Sigmoid colon (tissue), 7 donors: ENCODE data around the gene SLC46A1. TPM values are rescaled to one million over a fixed set of nuclear protein-coding genes. Genes with fewer than 3 reads are reported as not detected.

ENCODE experiments used
- DNase-seq: peaks from one replicate; pipeline ENCODE4 v3.0.0-alpha.2; 2019
- H3K27ac ChIP-seq, 4 donors: fragments of 200-600 bp; sonication (generic); one replicate each; pipeline ENCODE4 v1.5.1; 2016 to 2019; ENCODE audit warnings: mild to moderate bottlenecking in 1 of 4
- H3K27me3 ChIP-seq, 3 donors: fragments of 200-600 bp; sonication (generic); one replicate each; pipeline ENCODE4 v1.5.1; 2019; ENCODE audit warnings: mild to moderate bottlenecking in 1 of 3
- H3K36me3 ChIP-seq, 4 donors: fragments of 200-600 bp; sonication (generic); one replicate each; pipeline ENCODE4 v1.5.1; 2016 to 2019
- H3K4me1 ChIP-seq, 4 donors: fragments of 200-600 bp; sonication (generic); one replicate each; pipeline ENCODE4 v1.5.1; 2017 to 2019
- H3K4me3 ChIP-seq, 4 donors: fragments of 200-600 bp; sonication (generic); one replicate each; pipeline ENCODE4 v1.5.1; 2017 to 2019; ENCODE audit warnings: mild to moderate bottlenecking in 2 of 4, moderate library complexity in 1 of 4
- H3K9me3 ChIP-seq, 4 donors: fragments of 200-600 bp in 3 of 4; sonication (generic) in 3 of 4; one replicate each; pipeline versions ENCODE4 v1.5.1 to v1.6.1; 2013 to 2019
- EP300 ChIP-seq, 4 donors: sonication (generic); formaldehyde crosslinking; IDR thresholded peaks; one replicate each; pipeline ENCODE4 v1.6.1; 2017; ENCODE audit warnings: antibody characterized with exemption in 4 of 4
- POLR2A ChIP-seq, 2 donors: fragments of 450-650 bp; IDR thresholded peaks; one replicate each; pipeline ENCODE4 v1.6.1; 2016; ENCODE audit warnings: antibody characterized with exemption in 2 of 2, mild to moderate bottlenecking in 2 of 2, moderate library complexity in 2 of 2
- POLR2AphosphoS5 ChIP-seq, 4 donors: sonication (generic); formaldehyde crosslinking; IDR thresholded peaks; one replicate each; pipeline ENCODE4 v1.6.1; 2017; ENCODE audit warnings: antibody characterized with exemption in 4 of 4
- WGBS, 2 donors: extraction: QIAGEN DNeasy Blood & Tissue Kit; methylation state at CpG; one replicate each; pipeline ENCODE4 v1.1.7; 2013; 5-methylcytosine and 5-hydroxymethylcytosine counted together
- intact Hi-C: fragments of 100-400 bp; cut with DNase I; formaldehyde crosslinking; loops from one replicate; pipeline ENCODE4 v1.15.1; 2023
- polyA plus RNA-seq, 3 donors: library from polyadenylated mRNA; stranded (reverse); fragments of 200-250 nt; gene quantifications; one replicate each; pipeline ENCODE4 v1.2.3, GENCODE V29; 2013
- total RNA-seq, 4 donors: library from RNA; depleted of rRNA; stranded (reverse); fragments of >200 nt; gene quantifications; one replicate each; pipeline ENCODE4 v1.1.0, GENCODE V29; 2016
- TF ChIP-seq, protein P1 (sequence below), 4 experiments: fragments of 450-650 bp in 3 of 4; fragments of 200-600 bp in 1 of 4; IDR thresholded peaks; one replicate each; pipeline ENCODE4 v1.5.1; 2016 to 2019; ENCODE audit warnings: antibody characterized with exemption in 4 of 4, mild to moderate bottlenecking in 3 of 4, moderate library complexity in 2 of 4
- donor health status: healthy with polysubstance abuse.
- donor health status: Bipolar disorder and iron deficiency.
- donor health status: healthy.

SLC46A1 gene
- total and polyA plus RNA-seq, 7 donors, result 2.7 to 8.6 (median 4.4) TPM

DNA sequence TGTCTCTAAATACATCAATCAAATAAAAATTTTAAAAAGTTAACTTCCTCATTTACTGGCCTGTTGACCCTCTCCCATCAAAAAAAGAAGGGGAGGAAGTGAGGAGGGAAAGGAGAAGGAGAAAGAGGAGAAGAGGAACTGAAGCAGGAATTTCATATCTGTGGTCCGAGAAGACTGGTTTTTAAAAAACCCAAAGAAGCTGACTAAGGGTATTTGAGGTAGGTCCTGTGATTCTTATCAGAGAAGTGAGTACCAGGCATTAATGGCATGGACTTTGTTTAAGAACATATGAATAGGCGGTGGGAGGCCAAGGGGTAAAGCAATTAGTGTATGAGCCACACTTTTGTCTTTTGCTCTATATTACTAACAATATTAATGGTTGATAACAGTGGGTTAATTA, 2.0 kb downstream of the SLC46A1 start:
- DNase-seq, result no peak
- Histone ChIP-seq H3K4me1 (peaks cover 0 to 21% (median 19%) of the 10 kb centered on the region in 4 donors), H3K4me3 (no peak overlapping the region), H3K27ac (no peak overlapping the region), H3K36me3 (peaks cover 0 to 15% (median 3%) of the 10 kb centered on the region in 4 donors), H3K27me3 (no peaks in the 10 kb centered on the region), H3K9me3 (no peaks in the 10 kb centered on the region)
- TF ChIP-seq POLR2AphosphoS5 (IDR thresholded peaks at IDR 0.05) (no peak), EP300 (IDR thresholded peaks at IDR 0.05) (no peak), POLR2A (IDR thresholded peaks at IDR 0.05) (no peak)
- TF ChIP-seq, protein P1, sequence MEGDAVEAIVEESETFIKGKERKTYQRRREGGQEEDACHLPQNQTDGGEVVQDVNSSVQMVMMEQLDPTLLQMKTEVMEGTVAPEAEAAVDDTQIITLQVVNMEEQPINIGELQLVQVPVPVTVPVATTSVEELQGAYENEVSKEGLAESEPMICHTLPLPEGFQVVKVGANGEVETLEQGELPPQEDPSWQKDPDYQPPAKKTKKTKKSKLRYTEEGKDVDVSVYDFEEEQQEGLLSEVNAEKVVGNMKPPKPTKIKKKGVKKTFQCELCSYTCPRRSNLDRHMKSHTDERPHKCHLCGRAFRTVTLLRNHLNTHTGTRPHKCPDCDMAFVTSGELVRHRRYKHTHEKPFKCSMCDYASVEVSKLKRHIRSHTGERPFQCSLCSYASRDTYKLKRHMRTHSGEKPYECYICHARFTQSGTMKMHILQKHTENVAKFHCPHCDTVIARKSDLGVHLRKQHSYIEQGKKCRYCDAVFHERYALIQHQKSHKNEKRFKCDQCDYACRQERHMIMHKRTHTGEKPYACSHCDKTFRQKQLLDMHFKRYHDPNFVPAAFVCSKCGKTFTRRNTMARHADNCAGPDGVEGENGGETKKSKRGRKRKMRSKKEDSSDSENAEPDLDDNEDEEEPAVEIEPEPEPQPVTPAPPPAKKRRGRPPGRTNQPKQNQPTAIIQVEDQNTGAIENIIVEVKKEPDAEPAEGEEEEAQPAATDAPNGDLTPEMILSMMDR (IDR thresholded peaks at IDR 0.05), result no peak
- WGBS, 2 donors, result 83 to 87% methylated on average over 2 of the region's 2 CpGs
- intact Hi-C loops, result no loop called here

DNA sequence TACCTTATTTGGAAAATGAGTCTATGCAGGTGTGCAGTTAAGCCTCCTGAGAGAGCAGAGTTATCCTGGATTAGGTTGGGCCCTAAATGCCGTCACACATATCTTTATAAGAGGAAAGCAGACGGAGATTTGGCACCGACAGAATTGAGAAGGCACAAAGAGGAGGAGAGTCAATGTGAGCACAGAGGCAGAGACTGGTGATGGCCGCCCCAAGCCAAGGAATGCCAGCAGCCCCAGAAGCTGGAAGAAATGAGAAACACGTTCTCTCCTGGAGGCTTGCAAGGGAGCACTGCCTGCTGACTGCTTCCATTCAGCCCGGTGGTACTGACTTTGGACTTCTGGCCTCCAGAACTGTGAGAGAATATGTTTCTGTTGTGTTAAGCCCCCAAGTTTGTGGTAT, 3.2 kb downstream of the SLC46A1 start:
- H3K36me3 ChIP-seq, result peaks cover 0 to 25% (median 3%) of the 10 kb centered on the region in 4 donors
- WGBS, 2 donors, result 91 to 94% methylated on average over 6 of the region's 6 CpGs
- intact Hi-C loops, result no loop called here
- DNase-seq, result no peak
- H3K4me1 ChIP-seq, result peaks cover 0 to 21% (median 19%) of the 10 kb centered on the region in 4 donors
- H3K4me3 ChIP-seq, result no peak overlapping the region
- no peaks in the 10 kb centered on the region for H3K9me3 ChIP-seq
- TF ChIP-seq, protein P1 (IDR thresholded peaks at IDR 0.05), result no peak
- no peak for TF ChIP-seq EP300 (IDR thresholded peaks at IDR 0.05)
- no peak for TF ChIP-seq POLR2A (IDR thresholded peaks at IDR 0.05)
- TF ChIP-seq POLR2AphosphoS5 (IDR thresholded peaks at IDR 0.05), result no peak
- no peaks in the 10 kb centered on the region for H3K27me3 ChIP-seq
- no peak overlapping the region for H3K27ac ChIP-seq

DNA sequence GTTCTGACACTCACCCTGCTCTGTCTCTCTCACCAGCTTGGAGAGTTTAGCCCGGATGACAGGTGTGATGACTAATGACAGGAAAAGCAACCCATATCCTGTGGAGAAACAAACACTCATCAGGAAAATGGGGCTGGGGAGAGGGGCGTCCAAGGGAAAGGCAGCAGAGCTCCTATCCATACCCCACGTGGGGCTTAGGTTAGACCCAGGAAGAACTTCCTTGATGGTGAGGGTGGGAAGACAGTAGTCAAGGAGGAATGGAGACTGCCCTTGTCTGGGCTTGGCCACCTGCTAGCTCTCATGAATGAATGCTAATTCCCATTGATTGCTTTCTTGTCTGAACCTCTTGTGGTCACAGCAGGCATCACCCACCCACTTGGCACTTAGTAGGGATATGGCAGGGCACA, 3.8 kb downstream of the SLC46A1 start:
- no peak overlapping the region for H3K27ac ChIP-seq
- WGBS, 2 donors, result 43 to 53% methylated on average over 3 of the region's 3 CpGs
- intact Hi-C loops, result no loop called here
- H3K36me3 ChIP-seq, result peaks cover 0 to 29% (median 3%) of the 10 kb centered on the region in 4 donors
- H3K4me1 ChIP-seq, result peaks cover 0 to 21% (median 19%) of the 10 kb centered on the region in 4 donors
- TF ChIP-seq EP300 (IDR thresholded peaks at IDR 0.05), result no peak
- TF ChIP-seq POLR2A (IDR thresholded peaks at IDR 0.05), result no peak
- no peak for TF ChIP-seq POLR2AphosphoS5 (IDR thresholded peaks at IDR 0.05)
- TF ChIP-seq, protein P1 (IDR thresholded peaks at IDR 0.05), result no peak
- H3K27me3 ChIP-seq, result no peaks in the 10 kb centered on the region
- H3K4me3 ChIP-seq, result no peak overlapping the region
- H3K9me3 ChIP-seq, result no peaks in the 10 kb centered on the region
- no peak for DNase-seq

DNA sequence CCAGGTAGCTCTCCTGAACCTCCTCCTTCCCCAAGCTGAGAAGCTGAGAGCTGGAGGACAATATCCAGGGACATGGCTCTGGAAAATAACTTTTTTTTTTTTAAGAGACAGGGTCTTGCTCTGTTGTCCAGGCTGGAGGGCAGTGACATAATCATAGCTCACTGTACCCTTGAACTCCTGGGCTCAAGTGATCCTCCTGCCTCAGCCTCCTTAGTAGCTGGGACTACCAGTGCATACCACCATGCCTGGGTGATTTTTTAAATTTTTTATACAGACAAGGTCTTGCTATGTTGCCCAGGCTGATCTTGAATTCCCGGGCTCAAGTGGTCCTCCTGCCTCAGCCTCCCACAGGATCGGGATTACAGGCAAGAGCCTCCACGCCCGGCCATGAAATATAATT, 6.2 kb downstream of the SLC46A1 start:
- Histone ChIP-seq H3K27me3 (no peaks in the 10 kb centered on the region), H3K27ac (no peak overlapping the region), H3K9me3 (no peaks in the 10 kb centered on the region), H3K4me3 (no peak overlapping the region), H3K4me1 (peaks cover 0 to 2% (median 1%) of the 10 kb centered on the region in 4 donors), H3K36me3 (peaks cover 0 to 50% (median 16%) of the 10 kb centered on the region in 4 donors)
- WGBS, 2 donors, result 93 to 96% methylated on average over 4 of the region's 4 CpGs
- TF ChIP-seq, protein P1 (IDR thresholded peaks at IDR 0.05), result no peak
- TF ChIP-seq POLR2A (IDR thresholded peaks at IDR 0.05) (no peak), EP300 (IDR thresholded peaks at IDR 0.05) (no peak), POLR2AphosphoS5 (IDR thresholded peaks at IDR 0.05) (no peak)
- intact Hi-C loops, result no loop called here
- no peak for DNase-seq
